ENCODE data around the gene DCST1. TPM values are rescaled to one million over a fixed set of nuclear protein-coding genes. Genes with fewer than 3 reads are reported as not detected.

Gene DCST1
- total RNA-seq, 1 donor from 2014 or later, result not detected

- Mint-ChIP-seq H3K9me3 (no peaks in the 10 kb centered on the region), H3K4me1 (ENCODE audit: unreplicated experiment) (peaks cover 16% of the 10 kb centered on the region), H3K36me3 (no peaks in the 10 kb centered on the region), H3K27ac (peak overlapping the region; percentile 69), H3K27me3 (peaks cover 3% of the 10 kb centered on the region), H3K4me3 (peak overlapping the region; percentile 89)
- DNase-seq (ENCODE audit: extremely low spot score, unreplicated experiment), result no peak
- TF ChIP-seq CTCF (conservative IDR thresholded peaks at IDR 0.05), result no peak
These were observed 31.3 kb downstream of the DCST1 start for GRCh38 chr1:155064832-155065429.

- Mint-ChIP-seq H3K27me3 (peaks cover 7% of the 10 kb centered on the region), H3K4me3 (no peak overlapping the region), H3K36me3 (no peaks in the 10 kb centered on the region), H3K27ac (no peak overlapping the region), H3K9me3 (no peaks in the 10 kb centered on the region), H3K4me1 (ENCODE audit: unreplicated experiment) (peaks cover 15% of the 10 kb centered on the region)
- no peak for DNase-seq (ENCODE audit: extremely low spot score, unreplicated experiment)
- TF ChIP-seq CTCF (conservative IDR thresholded peaks at IDR 0.05), result no peak
These were observed 33.2 kb downstream of the DCST1 start for GRCh38 chr1:155066777-155067176.

- peaks cover 20% of the 10 kb centered on the region for H3K27me3 Mint-ChIP-seq
- no peak for DNase-seq (ENCODE audit: extremely low spot score, unreplicated experiment)
- H3K36me3 Mint-ChIP-seq, result no peaks in the 10 kb centered on the region
- TF ChIP-seq CTCF (conservative IDR thresholded peaks at IDR 0.05), result no peak
- no peak overlapping the region for H3K27ac Mint-ChIP-seq
- H3K4me1 Mint-ChIP-seq (ENCODE audit: unreplicated experiment), result peaks cover 9% of the 10 kb centered on the region
- H3K9me3 Mint-ChIP-seq, result no peaks in the 10 kb centered on the region
- peak overlapping the region; percentile 33 for H3K4me3 Mint-ChIP-seq
These were observed 35.0 kb downstream of the DCST1 start for GRCh38 chr1:155068599-155068998.

- no peak overlapping the region for H3K27ac Mint-ChIP-seq
- DNase-seq (ENCODE audit: extremely low spot score, unreplicated experiment), result no peak
- H3K4me3 Mint-ChIP-seq, result no peak overlapping the region
These were observed 36.0 kb downstream of the DCST1 start for GRCh38 chr1:155069551-155070157.

GRCh38 chr1:155070158-155070621, 36.6 kb downstream of the DCST1 start:
- Mint-ChIP-seq H3K9me3 (no peaks in the 10 kb centered on the region), H3K27ac (no peak overlapping the region), H3K36me3 (no peaks in the 10 kb centered on the region), H3K4me1 (ENCODE audit: unreplicated experiment) (peaks cover 9% of the 10 kb centered on the region), H3K27me3 (peaks cover 24% of the 10 kb centered on the region), H3K4me3 (peak overlapping the region; percentile 81)
- DNase-seq (ENCODE audit: extremely low spot score, unreplicated experiment), result no peak
- TF ChIP-seq CTCF (conservative IDR thresholded peaks at IDR 0.05), result no peak

More at GRCh38 chr1:155069551-155070157, 36.0 kb downstream of the DCST1 start:
- Mint-ChIP-seq H3K9me3 (no peaks in the 10 kb centered on the region), H3K27me3 (peaks cover 23% of the 10 kb centered on the region), H3K4me1 (ENCODE audit: unreplicated experiment) (peaks cover 9% of the 10 kb centered on the region), H3K36me3 (no peaks in the 10 kb centered on the region)
- no peak for TF ChIP-seq CTCF (conservative IDR thresholded peaks at IDR 0.05)

Data from type B pancreatic cell (in vitro differentiated cells).